HUES6 (cell line): ENCODE measurements around the gene TESK1.
"Not testable (repeated sequence)": the region's sequence is repeated elsewhere in the genome, so short reads cannot be mapped to it uniquely, and the experiment has no call there.

ENCODE experiments used
- H3K27ac ChIP-seq: 2 replicates; pipeline ENCODE4 v1.7.0; 2013; ENCODE audit warnings: low read depth, mild to moderate bottlenecking, low read length, inconsistent platforms
- H3K27me3 ChIP-seq: 2 replicates; pipeline ENCODE4 v1.6.1; 2013; ENCODE audit warnings: low read length; ENCODE audit not compliant: control insufficient read depth, insufficient read depth
- H3K36me3 ChIP-seq: 2 replicates; pipeline ENCODE4 v1.6.1; 2013; ENCODE audit warnings: low read length; ENCODE audit not compliant: control insufficient read depth, insufficient read depth
- H3K4me1 ChIP-seq: 2 replicates; pipeline ENCODE4 v1.6.1; 2013; ENCODE audit warnings: low read length; ENCODE audit not compliant: control insufficient read depth, insufficient read depth
- H3K4me3 ChIP-seq: 2 replicates; pipeline ENCODE4 v1.5.1; 2013; ENCODE audit warnings: low read depth, low read length
- H3K9ac ChIP-seq: one replicate; pipeline ENCODE4 v1.6.1; 2013; ENCODE audit warnings: mild to moderate bottlenecking, low read length
- H3K9me3 ChIP-seq: 2 replicates; pipeline ENCODE4 v1.6.1; 2013; ENCODE audit warnings: low read depth, low read length; ENCODE audit not compliant: control insufficient read depth, insufficient read depth

The TESK1 gene

GRCh38 chr9:35636877-35637246, 31.8 kb downstream of the TESK1 start:
- H3K9ac ChIP-seq, H3K27me3 ChIP-seq, H3K9me3 ChIP-seq, H3K36me3 ChIP-seq, H3K4me3 ChIP-seq, H3K27ac ChIP-seq, H3K4me1 ChIP-seq: not testable (repeated sequence)

GRCh38 chr9:35637427-35637955, 32.4 kb downstream of the TESK1 start:
- not testable (repeated sequence) for H3K36me3 ChIP-seq, H3K9ac ChIP-seq, H3K9me3 ChIP-seq, H3K4me1 ChIP-seq, H3K27me3 ChIP-seq, H3K27ac ChIP-seq, H3K4me3 ChIP-seq

- not testable (repeated sequence) for H3K4me3 ChIP-seq, H3K27ac ChIP-seq, H3K36me3 ChIP-seq, H3K9ac ChIP-seq, H3K27me3 ChIP-seq, H3K4me1 ChIP-seq, H3K9me3 ChIP-seq
These were observed 33.7 kb downstream of the TESK1 start for GRCh38 chr9:35638751-35639150.

GRCh38 chr9:35639225-35639624, 34.2 kb downstream of the TESK1 start:
- H3K27me3 ChIP-seq, H3K4me1 ChIP-seq, H3K4me3 ChIP-seq, H3K27ac ChIP-seq, H3K9ac ChIP-seq, H3K36me3 ChIP-seq, H3K9me3 ChIP-seq: not testable (repeated sequence)

- Histone ChIP-seq H3K9me3 (no peaks in the 10 kb centered on the region), H3K4me3 (no peak overlapping the region), H3K27me3 (no peaks in the 10 kb centered on the region), H3K9ac (no peak overlapping the region), H3K27ac (no peak overlapping the region), H3K36me3 (peaks cover 2% of the 10 kb centered on the region; the same call in 1 of the 2 replicates), H3K4me1 (no peaks in the 10 kb centered on the region)
These were observed 34.6 kb downstream of the TESK1 start for GRCh38 chr9:35639631-35640030.

GRCh38 chr9:35640431-35640830, 35.4 kb downstream of the TESK1 start:
- H3K9me3 ChIP-seq, H3K36me3 ChIP-seq, H3K27ac ChIP-seq, H3K4me1 ChIP-seq, H3K4me3 ChIP-seq, H3K9ac ChIP-seq, H3K27me3 ChIP-seq: not testable (repeated sequence)

- not testable (repeated sequence) for H3K36me3 ChIP-seq, H3K9ac ChIP-seq, H3K27me3 ChIP-seq, H3K9me3 ChIP-seq, H3K4me3 ChIP-seq, H3K27ac ChIP-seq, H3K4me1 ChIP-seq
These were observed 36.4 kb downstream of the TESK1 start for GRCh38 chr9:35641478-35641877.

GRCh38 chr9:35643046-35643445, 38.0 kb downstream of the TESK1 start:
- peaks cover 2% of the 10 kb centered on the region; the same call in 1 of the 2 replicates for H3K36me3 ChIP-seq
- H3K4me1 ChIP-seq = 0 out of 2 replicates have a peak, but pooled peaks cover 6% of the 10 kb centered on the region
- no peak overlapping the region for H3K4me3 ChIP-seq
- no peak overlapping the region for H3K27ac ChIP-seq
- no peaks in the 10 kb centered on the region for H3K9me3 ChIP-seq
- H3K27me3 ChIP-seq = 0 out of 2 replicates have a peak, but pooled peaks cover 3% of the 10 kb centered on the region
- H3K9ac ChIP-seq = no peak overlapping the region

GRCh38 chr9:35645736-35646135, 40.7 kb downstream of the TESK1 start:
- H3K9ac ChIP-seq = peak overlapping the region; percentile 61
- not testable (repeated sequence) for H3K27ac ChIP-seq
- peak overlapping the region; percentile 89 for H3K4me3 ChIP-seq

GRCh38 chr9:35646153-35646532, 41.1 kb downstream of the TESK1 start:
- Histone ChIP-seq H3K4me1 (peaks cover 23% of the 10 kb centered on the region), H3K27me3 (peaks cover 3% of the 10 kb centered on the region; the same call in 1 of the 2 replicates), H3K9ac (peak overlapping the region; percentile 61), H3K36me3 (no peaks in the 10 kb centered on the region), H3K27ac (no peak overlapping the region), H3K4me3 (peak overlapping the region; percentile 89), H3K9me3 (no peaks in the 10 kb centered on the region)

More at GRCh38 chr9:35645736-35646135, 40.7 kb downstream of the TESK1 start:
- not testable (repeated sequence) for H3K36me3 ChIP-seq, H3K27me3 ChIP-seq, H3K9me3 ChIP-seq
- H3K4me1 ChIP-seq = peaks cover 20% of the 10 kb centered on the region

- Histone ChIP-seq H3K9me3 (no peaks in the 10 kb centered on the region), H3K27ac (no peak overlapping the region), H3K27me3 (peaks cover 3% of the 10 kb centered on the region; the same call in 1 of the 2 replicates), H3K9ac (peak overlapping the region; percentile 61), H3K36me3 (no peaks in the 10 kb centered on the region), H3K4me1 (peaks cover 23% of the 10 kb centered on the region), H3K4me3 (peak overlapping the region; percentile 89)
These were observed 41.6 kb downstream of the TESK1 start for GRCh38 chr9:35646533-35647265.
